OCI-LY7 (cell line): ENCODE data around the gene CSPG4.

ENCODE experiments used
- CTCF ChIP-seq: fragments of 200-600 bp; sonication (generic); conservative IDR thresholded peaks from 2 replicates; pipeline ENCODE4 v1.5.1; 2014; ENCODE audit warnings: mild to moderate bottlenecking, antibody characterized with exemption, low read length, moderate library complexity, mixed read lengths
- EZH2phosphoT487 ChIP-seq: fragments of 200-600 bp; sonication (generic); IDR thresholded peaks from 2 replicates; pipeline ENCODE4 v1.6.1; 2018; ENCODE audit warnings: low read depth, borderline replicate concordance, mild to moderate bottlenecking, mixed run types, antibody characterized with exemption, low read length, moderate library complexity, mixed read lengths

- TF ChIP-seq CTCF (no peak), EZH2phosphoT487 (no peak)
These were observed 60.7 kb downstream of the CSPG4 start for GRCh38 chr15:75651810-75652543.
